Measurements from ENCODE around the gene TWIST2. TPM values are rescaled to one million over a fixed set of nuclear protein-coding genes. Genes with fewer than 3 reads are reported as not detected.
A peak's percentile ranks its signal among the peaks of the same experiment; 100 is the strongest.

Gene TWIST2
- total RNA-seq, 2 donors from 2014 or later, result 23.5 to 52.9 TPM

DNA sequence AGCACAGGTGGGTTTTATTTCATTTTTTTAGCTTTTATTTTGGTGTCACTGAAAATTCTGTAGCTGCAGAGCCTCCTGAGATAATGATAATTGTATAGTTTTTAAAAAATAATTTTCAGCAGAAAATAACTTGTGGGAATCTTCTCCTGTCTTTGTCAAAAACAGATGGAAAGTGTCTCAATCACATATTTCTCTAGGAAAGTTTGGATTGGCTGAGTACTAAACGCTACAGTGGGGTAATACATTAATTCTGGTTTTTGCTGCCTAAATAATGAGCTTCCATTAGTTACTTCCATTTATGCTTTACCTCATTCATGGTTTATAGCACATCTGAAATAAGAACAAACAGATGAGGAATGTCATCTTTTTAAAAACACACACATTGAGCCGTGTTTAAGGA lies 2.2 kb downstream of the TWIST2 start:
- H3K4me1 ChIP-seq (replicated peaks), result no peaks in the 10 kb centered on the region
- peak overlapping the region; percentile 86 for H3K27ac ChIP-seq
- no peak for DNase-seq (ENCODE audit: low spot score)
- 53% methylated on average over 2 of the region's 2 CpGs for WGBS
- TF ChIP-seq POLR2A (IDR thresholded peaks at IDR 0.05) (no peak), POLR2AphosphoS5 (IDR thresholded peaks at IDR 0.05) (no peak)
- TF ChIP-seq, protein P1, sequence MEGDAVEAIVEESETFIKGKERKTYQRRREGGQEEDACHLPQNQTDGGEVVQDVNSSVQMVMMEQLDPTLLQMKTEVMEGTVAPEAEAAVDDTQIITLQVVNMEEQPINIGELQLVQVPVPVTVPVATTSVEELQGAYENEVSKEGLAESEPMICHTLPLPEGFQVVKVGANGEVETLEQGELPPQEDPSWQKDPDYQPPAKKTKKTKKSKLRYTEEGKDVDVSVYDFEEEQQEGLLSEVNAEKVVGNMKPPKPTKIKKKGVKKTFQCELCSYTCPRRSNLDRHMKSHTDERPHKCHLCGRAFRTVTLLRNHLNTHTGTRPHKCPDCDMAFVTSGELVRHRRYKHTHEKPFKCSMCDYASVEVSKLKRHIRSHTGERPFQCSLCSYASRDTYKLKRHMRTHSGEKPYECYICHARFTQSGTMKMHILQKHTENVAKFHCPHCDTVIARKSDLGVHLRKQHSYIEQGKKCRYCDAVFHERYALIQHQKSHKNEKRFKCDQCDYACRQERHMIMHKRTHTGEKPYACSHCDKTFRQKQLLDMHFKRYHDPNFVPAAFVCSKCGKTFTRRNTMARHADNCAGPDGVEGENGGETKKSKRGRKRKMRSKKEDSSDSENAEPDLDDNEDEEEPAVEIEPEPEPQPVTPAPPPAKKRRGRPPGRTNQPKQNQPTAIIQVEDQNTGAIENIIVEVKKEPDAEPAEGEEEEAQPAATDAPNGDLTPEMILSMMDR (IDR thresholded peaks at IDR 0.05), result no peak
- no peaks in the 10 kb centered on the region for H3K36me3 ChIP-seq
- H3K4me3 ChIP-seq, result peak overlapping the region; percentile 48 to 54
- intact Hi-C loops (cut with DNase I), result no loop called here
- H3K27me3 ChIP-seq (replicated peaks; ENCODE audit: insufficient read depth), result peaks cover 11% of the 10 kb centered on the region
- H3K9me3 ChIP-seq, result no peaks in the 10 kb centered on the region

DNA sequence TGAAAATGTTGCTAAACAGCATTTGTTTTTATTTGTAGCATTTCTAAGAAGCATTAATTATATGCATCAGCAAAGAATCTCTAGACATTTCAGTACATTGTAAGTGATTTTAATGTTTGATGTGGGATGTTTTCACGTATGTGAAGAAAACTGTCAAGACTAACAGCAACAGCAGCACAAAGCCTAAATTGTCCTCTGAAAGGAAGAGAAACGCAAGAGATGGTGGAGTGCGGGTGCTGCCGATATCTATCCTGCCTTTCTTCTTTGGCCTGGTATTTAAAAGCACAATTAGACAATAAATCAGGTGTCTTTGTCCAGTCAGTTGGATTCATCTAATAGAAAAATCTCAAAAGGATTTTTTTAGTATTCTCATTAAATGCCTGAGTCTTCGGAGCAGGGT lies 3.1 kb downstream of the TWIST2 start:
- DNase-seq (ENCODE audit: low spot score), result no peak
- intact Hi-C loops (cut with DNase I), result no loop called here
- H3K4me3 ChIP-seq, result no peak overlapping the region
- peaks cover 11% of the 10 kb centered on the region for H3K27me3 ChIP-seq (replicated peaks; ENCODE audit: insufficient read depth)
- TF ChIP-seq POLR2A (IDR thresholded peaks at IDR 0.05) (no peak), POLR2AphosphoS5 (IDR thresholded peaks at IDR 0.05) (no peak)
- TF ChIP-seq, protein P1 (IDR thresholded peaks at IDR 0.05), result no peak
- no peaks in the 10 kb centered on the region for H3K36me3 ChIP-seq
- no peaks in the 10 kb centered on the region for H3K9me3 ChIP-seq
- H3K4me1 ChIP-seq (replicated peaks), result no peaks in the 10 kb centered on the region
- WGBS, result 64% methylated on average over 5 of the region's 5 CpGs
- peak overlapping the region; percentile 27 to 33 for H3K27ac ChIP-seq

DNA sequence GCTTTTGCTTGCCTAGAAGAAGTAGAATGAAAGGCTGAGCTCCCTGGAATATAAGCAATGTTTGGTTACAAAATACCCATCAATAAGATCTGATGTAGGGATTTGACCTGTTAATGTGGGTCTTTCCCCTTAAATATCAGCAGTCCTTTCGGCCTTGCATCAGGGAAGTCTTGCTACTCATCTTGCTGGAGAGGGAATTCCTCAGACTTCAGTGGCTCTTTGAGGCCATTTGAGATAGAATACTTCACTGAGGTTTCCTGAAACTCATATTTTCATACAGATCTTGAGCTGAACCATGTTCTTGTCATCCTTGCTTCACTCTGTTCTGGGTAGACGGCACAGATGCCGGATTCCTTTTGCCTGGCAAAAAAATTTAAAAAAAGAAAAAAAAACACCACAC lies 3.9 kb downstream of the TWIST2 start:
- no peaks in the 10 kb centered on the region for H3K4me1 ChIP-seq (replicated peaks)
- no peak overlapping the region for H3K4me3 ChIP-seq
- H3K36me3 ChIP-seq, result no peaks in the 10 kb centered on the region
- 58% methylated on average over 3 of the region's 3 CpGs for WGBS
- H3K27ac ChIP-seq, result peak overlapping the region; percentile 10 to 27
- TF ChIP-seq POLR2A (IDR thresholded peaks at IDR 0.05) (no peak), POLR2AphosphoS5 (IDR thresholded peaks at IDR 0.05) (no peak)
- TF ChIP-seq, protein P1 (IDR thresholded peaks at IDR 0.05), result no peak
- no peaks in the 10 kb centered on the region for H3K9me3 ChIP-seq
- intact Hi-C loops (cut with DNase I), result no loop called here
- DNase-seq (ENCODE audit: low spot score), result no peak
- peaks cover 11% of the 10 kb centered on the region for H3K27me3 ChIP-seq (replicated peaks; ENCODE audit: insufficient read depth)

DNA sequence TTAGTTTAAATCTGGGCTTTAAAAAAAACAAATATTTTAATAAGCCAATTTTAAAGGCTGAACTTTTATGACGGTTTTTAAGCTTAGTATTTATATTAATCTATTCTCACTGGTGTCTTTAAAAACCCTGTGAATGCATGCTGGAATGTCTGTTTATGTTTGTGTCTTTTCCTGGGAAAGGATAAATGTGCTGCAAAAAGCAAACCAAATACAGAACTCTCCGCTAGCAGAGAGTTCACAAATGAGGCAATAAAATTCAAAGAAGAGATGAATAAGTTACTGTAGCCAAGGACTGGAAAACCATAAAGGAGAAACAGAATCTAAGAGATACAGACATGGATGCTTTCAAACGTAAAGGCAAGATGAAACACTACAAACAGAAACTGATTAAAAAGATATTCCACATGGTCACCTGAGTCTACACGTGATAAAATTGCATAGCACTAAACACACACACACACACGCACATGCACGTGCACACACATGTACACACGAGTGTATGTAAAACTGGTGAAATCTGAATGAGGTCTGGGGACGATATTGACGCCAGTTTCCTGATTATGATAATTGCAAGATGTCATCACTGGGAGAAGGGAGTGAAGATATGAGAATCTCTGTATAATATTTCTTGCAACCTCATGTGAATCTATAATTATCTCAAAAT lies 4.5 kb downstream of the TWIST2 start:
- no peaks in the 10 kb centered on the region for H3K36me3 ChIP-seq
- H3K27ac ChIP-seq, result peak overlapping the region; percentile 10 to 27
- no peaks in the 10 kb centered on the region for H3K9me3 ChIP-seq
- no peak for TF ChIP-seq POLR2AphosphoS5 (IDR thresholded peaks at IDR 0.05)
- TF ChIP-seq, protein P1 (IDR thresholded peaks at IDR 0.05), result no peak
- no peak for TF ChIP-seq POLR2A (IDR thresholded peaks at IDR 0.05)
- intact Hi-C loops (cut with DNase I), result no loop called here
- H3K4me3 ChIP-seq, result no peak overlapping the region
- WGBS, result 31% methylated on average over 9 of the region's 9 CpGs
- peaks cover 5% of the 10 kb centered on the region for H3K27me3 ChIP-seq (replicated peaks; ENCODE audit: insufficient read depth)
- no peaks in the 10 kb centered on the region for H3K4me1 ChIP-seq (replicated peaks)
- DNase-seq (ENCODE audit: low spot score), result no peak

DNA sequence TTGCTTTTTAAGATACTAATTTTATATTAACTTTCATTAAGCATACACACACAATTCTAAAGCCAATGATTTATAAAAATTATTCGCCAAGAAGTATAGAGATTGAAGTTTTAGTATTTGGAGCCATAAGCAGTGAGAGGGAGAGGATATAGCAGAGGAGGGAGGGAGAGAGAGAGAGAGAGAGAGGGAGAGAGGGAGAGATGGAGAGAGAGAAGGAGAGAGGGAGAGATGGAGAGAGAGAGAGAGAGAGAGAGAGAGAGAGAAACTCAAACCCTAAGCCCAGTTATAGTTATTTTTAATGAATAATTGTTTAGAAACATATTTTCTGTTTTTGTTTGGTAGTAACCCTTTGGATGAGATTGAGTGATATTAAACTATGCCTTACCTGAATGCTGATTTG lies 5.3 kb downstream of the TWIST2 start:
- WGBS, result 97% methylated on average over 1 of the region's 1 CpG
- intact Hi-C loops (cut with DNase I), result no loop called here
- Histone ChIP-seq H3K27ac (no peak overlapping the region), H3K36me3 (no peaks in the 10 kb centered on the region), H3K4me1 (replicated peaks) (no peaks in the 10 kb centered on the region), H3K27me3 (replicated peaks; ENCODE audit: insufficient read depth) (peaks cover 4% of the 10 kb centered on the region), H3K9me3 (no peaks in the 10 kb centered on the region), H3K4me3 (no peak overlapping the region)
- no peak for DNase-seq (ENCODE audit: low spot score)
- TF ChIP-seq, protein P1 (IDR thresholded peaks at IDR 0.05), result no peak
- TF ChIP-seq POLR2AphosphoS5 (IDR thresholded peaks at IDR 0.05) (no peak), POLR2A (IDR thresholded peaks at IDR 0.05) (no peak)

Measured in prostate gland (tissue), 2 donors.